Esophagus squamous epithelium (tissue), 5 donors: ENCODE data around the gene ADPRM. TPM values are rescaled to one million over a fixed set of nuclear protein-coding genes. Genes with fewer than 3 reads are reported as not detected.

Experiments
- DNase-seq: peaks from one replicate; lab custom pipeline; 2025; lab: John Stamatoyannopoulos, UW
- H3K27ac ChIP-seq, 4 donors: fragments of 200-600 bp; sonication (generic); one replicate each; pipeline ENCODE4 v1.5.1; 2016 to 2019; ENCODE audit warnings: mild to moderate bottlenecking in 1 of 4
- H3K27me3 ChIP-seq, 4 donors: fragments of 200-600 bp; sonication (generic); 1 replicate in 3 of 4; 2 replicates in 1 of 4; pipeline versions ENCODE4 v1.5.1 to v1.6.0; 2017 to 2021; ENCODE audit warnings: antibody characterized with exemption in 1 of 4
- H3K36me3 ChIP-seq, 3 donors: fragments of 200-600 bp; sonication (generic); one replicate each; pipeline ENCODE4 v1.5.1; 2016 to 2019
- H3K4me1 ChIP-seq, 3 donors: fragments of 200-600 bp; sonication (generic); one replicate each; pipeline ENCODE4 v1.5.1; 2017 to 2019
- H3K4me3 ChIP-seq, 4 donors: fragments of 200-600 bp; sonication (generic); 1 replicate in 3 of 4; 2 replicates in 1 of 4; pipeline ENCODE4 v1.5.1; 2016 to 2019; ENCODE audit warnings: mild to moderate bottlenecking in 2 of 4, moderate library complexity in 1 of 4
- H3K9me3 ChIP-seq, 3 donors: fragments of 200-600 bp; sonication (generic); one replicate each; pipeline ENCODE4 v1.5.1; 2016 to 2019
- CTCF ChIP-seq, 6 experiments: fragments of 450-650 bp in 4 of 6; fragments of 200-600 bp in 2 of 6; sonication (generic) in 2 of 6; IDR thresholded peaks; one replicate each; pipeline ENCODE4 v1.5.1; 2016 to 2019; ENCODE audit warnings: antibody characterized with exemption in 6 of 6, mild to moderate bottlenecking in 4 of 6, moderate library complexity in 4 of 6
- POLR2A ChIP-seq, 4 donors: fragments of 450-650 bp; IDR thresholded peaks; one replicate each; pipeline ENCODE4 v1.6.1; 2017; ENCODE audit warnings: antibody characterized with exemption in 4 of 4, mild to moderate bottlenecking in 4 of 4, moderate library complexity in 3 of 4
- WGBS, 2 donors: methylation state at CpG; one replicate each; pipeline ENCODE4 v1.1.5; 2018; 5-methylcytosine and 5-hydroxymethylcytosine counted together
- intact Hi-C: fragments of 100-400 bp; cut with DNase I; formaldehyde crosslinking; loops from one replicate; pipeline ENCODE4 v1.15.0; 2022
- total RNA-seq, 4 donors: library from RNA; depleted of rRNA; stranded (reverse); fragments of >200 nt; gene quantifications; one replicate each; pipeline ENCODE4 v1.1.0, GENCODE V29; 2016
- donor health status: DM: yes; HTN: yes; CAD: no.

Gene ADPRM
- total RNA-seq, 4 donors from 2014 or later = 3.3 to 11.8 (median 4.4) TPM

- Histone ChIP-seq H3K9me3 (no peaks in the 10 kb centered on the region), H3K4me1 (peaks cover 0 to 50% (median 19%) of the 10 kb centered on the region in 3 donors), H3K4me3 (peak overlapping the region; percentile 83 to 97 (median 93)), H3K27ac (peak overlapping the region; percentile 94 to 98 (median 96)), H3K36me3 (peaks cover 0 to 21% (median 0%) of the 10 kb centered on the region in 3 donors), H3K27me3 (no peaks in the 10 kb centered on the region)
- DNase-seq = no peak
- TF ChIP-seq CTCF (IDR thresholded peaks at IDR 0.05) (no peak), POLR2A (IDR thresholded peaks at IDR 0.05) (no peak)
- intact Hi-C loops = no loop called here
- WGBS, 2 donors = 3 to 5% methylated on average over 18 of the region's 18 CpGs
Observed at GRCh38 chr17:10698096-10698818, 863 bp downstream of the ADPRM start.

GRCh38 chr17:10699856-10700255, 2.5 kb downstream of the ADPRM start:
- H3K9me3 ChIP-seq = no peaks in the 10 kb centered on the region
- no peak overlapping the region for H3K4me3 ChIP-seq
- intact Hi-C loops = no loop called here
- WGBS, 2 donors = 79 to 84% methylated on average over 1 of the region's 1 CpG
- H3K4me1 ChIP-seq = peaks cover 0 to 50% (median 19%) of the 10 kb centered on the region in 3 donors
- no peak for DNase-seq
- peaks cover 0 to 8% (median 0%) of the 10 kb centered on the region in 3 donors for H3K36me3 ChIP-seq
- no peaks in the 10 kb centered on the region for H3K27me3 ChIP-seq
- no peak overlapping the region for H3K27ac ChIP-seq
- TF ChIP-seq CTCF (IDR thresholded peaks at IDR 0.05) (no peak), POLR2A (IDR thresholded peaks at IDR 0.05) (no peak)

DNA sequence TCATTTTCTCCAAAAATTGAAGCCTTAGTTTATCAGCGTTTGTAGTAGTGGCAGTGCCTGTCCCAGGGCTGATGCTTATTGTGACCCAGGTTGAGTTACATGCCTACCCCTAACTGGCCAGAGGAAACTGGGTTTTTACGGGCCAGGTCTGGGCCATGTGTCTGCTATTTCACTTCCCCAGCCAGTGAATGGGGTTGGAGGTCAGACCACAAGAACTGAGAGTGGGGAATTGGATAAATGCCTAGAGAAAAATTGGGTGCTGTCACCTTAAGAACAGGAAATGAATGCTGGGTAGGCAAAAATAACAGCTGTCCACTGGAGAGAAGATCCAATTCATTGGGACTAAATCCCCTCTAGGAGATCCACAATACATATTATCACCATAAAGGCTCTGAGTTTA, 5.2 kb downstream of the ADPRM start:
- no peaks in the 10 kb centered on the region for H3K27me3 ChIP-seq
- intact Hi-C loops = no loop called here
- 66 to 68% methylated on average over 2 of the region's 2 CpGs for WGBS, 2 donors
- no peaks in the 10 kb centered on the region for H3K9me3 ChIP-seq
- peaks cover 0 to 30% (median under 1%) of the 10 kb centered on the region in 3 donors for H3K36me3 ChIP-seq
- H3K27ac ChIP-seq = no peak overlapping the region
- no peak for TF ChIP-seq POLR2A (IDR thresholded peaks at IDR 0.05)
- TF ChIP-seq CTCF (IDR thresholded peaks at IDR 0.05) = no peak
- H3K4me3 ChIP-seq = no peak overlapping the region
- peaks cover 0 to 29% (median 7%) of the 10 kb centered on the region in 3 donors for H3K4me1 ChIP-seq
- DNase-seq = no peak

DNA sequence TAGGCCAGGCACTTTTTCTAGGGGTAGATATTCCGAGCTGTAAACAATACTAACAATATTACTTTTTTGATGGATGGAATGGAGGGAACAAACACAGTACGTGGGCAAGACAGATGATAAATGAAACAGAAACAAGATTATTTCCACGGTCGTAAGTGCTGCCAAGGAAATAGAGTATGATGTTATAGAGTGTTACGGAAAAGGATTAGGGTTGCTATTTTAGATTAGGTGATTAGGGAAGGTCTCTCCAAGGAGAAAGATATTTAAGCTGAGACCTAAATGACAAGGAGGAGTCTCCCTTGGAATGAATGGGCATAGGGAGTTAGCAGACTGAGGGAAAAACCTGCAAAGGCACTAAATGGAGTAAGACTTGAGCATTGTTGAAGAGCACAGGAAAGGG, 8.3 kb downstream of the ADPRM start:
- TF ChIP-seq CTCF (IDR thresholded peaks at IDR 0.05) (no peak), POLR2A (IDR thresholded peaks at IDR 0.05) (no peak)
- Histone ChIP-seq H3K36me3 (peaks cover 0 to 61% (median 5%) of the 10 kb centered on the region in 3 donors), H3K4me1 (peaks cover 0 to 6% (median 0%) of the 10 kb centered on the region in 3 donors), H3K4me3 (no peak overlapping the region), H3K27me3 (no peaks in the 10 kb centered on the region), H3K27ac (no peak overlapping the region), H3K9me3 (no peaks in the 10 kb centered on the region)
- WGBS, 2 donors = 77 to 79% methylated on average over 5 of the region's 5 CpGs
- no peak for DNase-seq
- intact Hi-C loops = no loop called here

GRCh38 chr17:10713318-10713717, 15.9 kb downstream of the ADPRM start:
- H3K4me1 ChIP-seq = no peaks in the 10 kb centered on the region
- H3K27me3 ChIP-seq = no peaks in the 10 kb centered on the region
- no peak for TF ChIP-seq CTCF (IDR thresholded peaks at IDR 0.05)
- TF ChIP-seq POLR2A (IDR thresholded peaks at IDR 0.05) = no peak
- no peak for DNase-seq
- WGBS, 2 donors = 90 to 94% methylated on average over 2 of the region's 2 CpGs
- H3K36me3 ChIP-seq = peaks cover 7 to 72% (median 18%) of the 10 kb centered on the region in 3 donors
- intact Hi-C loops = loop anchor here (5.0 kb wide), 1 partner anchor 584 kb away; no protein-coding TSS in a partner anchor
- no peak overlapping the region for H3K4me3 ChIP-seq
- H3K9me3 ChIP-seq = no peaks in the 10 kb centered on the region
- H3K27ac ChIP-seq = no peak overlapping the region
